ENCODE measurements around the gene TOMM6.
A peak's percentile ranks its signal among the peaks of the same experiment; 100 is the strongest.

TOMM6 gene

DNA sequence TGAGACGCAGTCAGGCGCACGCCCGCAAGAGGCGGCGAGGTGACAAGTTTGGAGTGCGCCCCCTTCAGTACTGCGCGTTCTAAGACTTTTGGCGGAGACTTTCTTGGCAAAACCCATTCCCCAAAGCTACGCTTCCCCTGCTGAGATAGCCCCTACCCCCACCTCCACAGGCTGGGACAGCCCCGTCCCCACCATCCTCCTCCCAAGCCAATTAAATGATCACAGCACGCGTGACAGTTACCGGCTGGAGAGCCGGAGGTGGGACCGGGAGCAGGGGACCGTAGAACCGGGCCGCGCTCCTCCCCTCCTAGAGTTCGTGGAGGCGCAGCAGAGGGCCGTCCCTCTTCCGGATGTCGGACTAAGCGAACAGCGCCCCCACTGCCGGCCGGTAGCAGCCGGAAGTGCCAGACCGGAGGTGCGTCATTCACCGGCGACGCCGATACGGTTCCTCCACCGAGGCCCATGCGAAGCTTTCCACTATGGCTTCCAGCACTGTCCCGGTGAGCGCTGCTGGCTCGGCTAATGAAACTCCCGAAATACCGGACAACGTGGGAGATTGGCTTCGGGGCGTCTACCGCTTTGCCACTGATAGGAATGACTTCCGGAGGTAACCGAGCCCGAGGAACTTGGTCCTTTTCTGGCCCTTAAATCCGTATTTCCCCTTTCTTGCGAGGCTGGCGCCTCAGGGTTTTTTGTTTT is at the start of gene TOMM6:
TSS of gene TOMM6 (plus strand) at position 476 of the 699 bp plus-strand sequence. CDS start at position 480, 4 bp downstream.
- peak; percentile 93 to 95 for DNase-seq

DNA sequence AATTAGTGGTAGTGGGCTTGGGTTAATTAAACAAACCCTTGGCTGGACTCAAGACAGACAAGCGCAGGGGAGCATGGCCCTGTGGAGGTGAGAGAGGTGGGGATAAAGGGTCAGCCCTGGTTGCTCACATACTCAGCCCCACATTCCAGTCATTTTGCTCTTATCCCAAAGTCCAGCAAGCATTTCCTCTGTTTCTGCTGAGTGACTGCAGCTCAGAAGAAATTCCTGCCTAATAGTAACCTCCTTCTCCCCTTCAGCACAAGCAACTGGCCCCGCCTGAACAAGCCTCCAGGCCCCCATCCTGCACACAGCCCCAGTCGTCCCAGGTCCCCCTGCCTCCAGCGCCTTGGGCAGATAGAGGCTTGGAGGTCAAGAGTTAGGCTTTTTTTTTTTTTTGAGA is 48.5 kb upstream of the TOMM6 start:
- DNase-seq: no peak

DNA sequence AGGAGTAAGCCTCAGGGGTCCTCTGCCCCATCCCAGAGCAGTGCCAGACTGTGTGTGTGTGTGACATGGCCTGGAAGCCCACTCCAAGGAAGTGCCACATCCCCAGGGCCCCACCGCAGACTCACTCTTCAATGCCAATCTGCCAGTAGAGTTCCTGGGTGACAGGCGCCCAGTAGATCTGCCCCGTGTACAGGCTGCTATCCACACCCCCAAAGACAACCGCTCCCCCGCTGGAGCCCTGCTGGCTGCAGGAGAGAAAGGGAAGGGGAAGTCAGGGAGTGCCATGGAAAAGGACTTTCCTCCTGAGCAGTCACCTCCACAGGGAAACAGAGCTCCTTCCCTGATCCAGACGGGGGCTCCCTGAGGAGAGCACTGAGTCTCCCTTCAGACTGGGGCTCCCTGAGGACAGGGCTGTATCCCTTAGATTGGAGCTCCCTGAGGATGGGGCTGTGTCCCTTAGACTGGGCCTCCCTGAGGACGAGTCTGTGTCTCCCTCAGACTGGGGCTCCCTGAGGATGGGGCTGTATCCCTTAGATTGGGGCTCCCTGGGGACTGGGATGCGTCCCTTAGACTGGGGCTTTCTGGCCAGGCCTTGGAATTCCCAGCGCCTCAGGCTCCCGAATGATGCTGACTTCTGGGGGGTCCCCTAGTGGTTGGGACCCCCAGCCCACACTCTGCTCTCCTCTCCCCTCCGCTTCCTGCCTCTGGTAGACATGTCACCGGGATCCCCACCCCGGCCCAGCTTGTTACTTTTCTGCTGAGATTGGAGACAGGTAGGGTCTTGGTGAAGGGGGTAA is 46.9 kb upstream of the TOMM6 start:
- no peak for DNase-seq

DNA sequence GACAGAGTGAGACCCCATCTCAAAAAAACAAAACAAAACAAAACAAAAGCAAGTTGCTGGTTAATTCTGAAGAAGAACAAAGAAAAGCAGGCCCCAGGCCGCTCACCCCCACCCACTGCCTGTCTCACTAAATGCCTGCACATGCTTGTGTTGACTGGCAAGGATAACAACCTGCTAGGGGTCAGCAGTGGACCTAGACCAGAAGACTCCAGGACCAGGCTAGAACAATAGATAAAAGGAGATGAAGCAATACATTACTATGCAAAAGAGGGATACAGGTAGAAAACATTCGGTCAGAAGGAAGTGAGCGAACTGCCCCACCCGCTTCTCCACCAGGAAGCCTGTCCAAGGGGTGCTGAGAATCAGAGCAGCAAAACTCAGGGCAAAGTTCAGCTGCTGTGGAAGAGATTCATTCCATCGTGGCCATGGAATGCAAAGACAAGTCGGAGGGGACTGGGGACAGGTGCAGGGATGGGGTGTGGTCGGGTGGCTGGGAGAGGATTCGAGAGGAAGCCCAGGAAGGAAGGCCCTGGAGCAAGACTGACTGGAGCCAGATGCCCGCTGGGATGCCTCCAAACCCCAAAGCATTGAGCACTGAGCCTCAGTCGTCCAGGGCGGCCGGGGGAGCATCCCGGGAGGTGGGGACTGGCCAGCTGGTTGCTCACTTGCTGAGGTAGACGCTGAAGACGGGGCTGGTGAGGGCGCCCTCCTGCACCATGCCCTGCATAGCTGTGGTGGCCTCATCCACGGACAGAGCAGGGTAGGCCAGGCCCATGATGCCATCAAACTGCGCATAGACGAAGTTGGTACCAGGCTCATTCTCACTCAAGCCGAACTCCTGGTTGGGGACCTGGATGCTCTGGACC is 45.6 kb upstream of the TOMM6 start:
- no peak for DNase-seq

DNA sequence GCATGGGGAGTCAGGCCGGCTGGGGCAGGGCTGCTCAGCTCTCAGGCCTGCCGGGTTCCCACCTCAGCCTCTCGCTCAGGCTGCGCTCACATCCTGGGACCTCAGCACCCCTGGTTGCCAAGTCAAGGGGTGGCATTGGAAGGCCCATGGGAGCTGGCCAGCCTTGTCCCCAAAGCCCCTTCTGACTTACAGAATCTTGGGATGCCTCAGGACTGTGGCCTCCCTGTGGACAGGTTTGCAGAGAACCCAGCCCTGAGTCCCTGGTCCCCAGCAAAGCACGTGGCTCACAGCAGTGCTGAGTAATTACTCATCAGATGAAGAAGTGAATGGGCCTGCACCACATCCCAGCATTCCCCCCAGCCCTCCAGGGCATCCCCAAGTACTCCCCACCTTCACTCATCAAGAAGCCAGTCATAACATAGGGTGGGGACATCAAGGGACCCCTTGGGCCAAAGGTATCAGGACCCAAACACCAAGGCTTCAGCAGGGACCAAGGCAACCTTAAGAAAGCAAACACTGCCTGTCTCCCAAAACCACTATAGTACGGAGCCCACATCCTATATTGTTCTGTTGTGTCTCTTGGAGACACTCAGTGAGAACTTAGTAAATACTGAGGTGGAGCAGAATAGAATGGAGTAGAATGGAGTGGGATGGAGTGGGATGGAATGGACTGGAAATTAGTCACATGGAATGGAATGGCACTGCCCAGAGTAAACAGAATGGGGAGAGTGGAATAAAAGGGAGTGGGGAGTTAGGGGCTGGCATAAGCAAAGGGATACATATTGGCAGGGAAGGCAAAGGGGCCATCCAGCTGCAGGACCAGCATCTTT is 43.9 kb upstream of the TOMM6 start:
- DNase-seq: no peak

DNA sequence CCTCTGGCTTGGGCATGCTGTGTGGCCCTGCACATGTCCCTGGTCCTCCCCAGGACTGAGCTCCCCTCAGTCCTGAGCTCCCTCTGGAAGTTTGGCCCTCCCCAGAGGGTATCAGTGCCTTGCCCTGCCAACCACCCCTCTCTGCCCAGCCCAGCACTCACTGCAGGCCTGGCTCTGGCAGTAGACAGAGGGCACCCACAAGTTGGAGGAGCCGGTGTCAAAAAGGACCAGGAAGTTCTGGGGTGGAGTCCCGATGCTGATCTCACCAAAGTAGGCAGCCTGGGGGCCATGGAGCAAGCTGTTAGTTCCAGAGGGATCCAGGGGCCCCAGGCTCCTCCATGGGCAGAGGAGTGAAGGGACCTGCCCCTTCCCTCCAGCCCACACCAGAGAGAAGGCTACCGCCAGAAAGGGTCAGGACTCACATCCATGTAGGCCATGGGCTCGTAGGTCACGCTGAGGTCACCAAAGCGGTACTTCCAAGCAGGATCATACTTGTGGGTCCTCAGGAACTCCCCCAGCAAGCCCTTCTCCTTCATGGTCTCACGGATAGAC is 43.2 kb upstream of the TOMM6 start:
- no peak for DNase-seq

DNA sequence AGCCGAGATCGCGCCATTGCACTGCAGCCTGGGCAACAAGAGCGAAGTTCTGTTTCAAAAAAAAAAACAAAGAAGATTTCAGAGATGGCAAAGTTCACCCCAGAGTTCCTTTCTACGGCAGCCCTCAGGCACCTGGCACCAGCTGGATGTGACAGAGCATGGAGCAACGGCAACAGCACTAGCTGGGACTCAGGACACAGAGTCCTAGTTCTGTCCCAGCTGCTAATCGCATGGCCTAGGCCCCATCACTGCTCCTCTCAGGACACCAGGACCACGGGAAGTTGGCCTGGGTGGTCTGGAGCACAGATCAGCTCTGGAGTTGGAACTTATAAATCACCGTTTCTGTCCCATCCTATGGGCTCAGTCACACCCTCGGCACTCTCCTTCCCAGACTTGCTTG is 41.4 kb upstream of the TOMM6 start:
- no peak for DNase-seq

DNA sequence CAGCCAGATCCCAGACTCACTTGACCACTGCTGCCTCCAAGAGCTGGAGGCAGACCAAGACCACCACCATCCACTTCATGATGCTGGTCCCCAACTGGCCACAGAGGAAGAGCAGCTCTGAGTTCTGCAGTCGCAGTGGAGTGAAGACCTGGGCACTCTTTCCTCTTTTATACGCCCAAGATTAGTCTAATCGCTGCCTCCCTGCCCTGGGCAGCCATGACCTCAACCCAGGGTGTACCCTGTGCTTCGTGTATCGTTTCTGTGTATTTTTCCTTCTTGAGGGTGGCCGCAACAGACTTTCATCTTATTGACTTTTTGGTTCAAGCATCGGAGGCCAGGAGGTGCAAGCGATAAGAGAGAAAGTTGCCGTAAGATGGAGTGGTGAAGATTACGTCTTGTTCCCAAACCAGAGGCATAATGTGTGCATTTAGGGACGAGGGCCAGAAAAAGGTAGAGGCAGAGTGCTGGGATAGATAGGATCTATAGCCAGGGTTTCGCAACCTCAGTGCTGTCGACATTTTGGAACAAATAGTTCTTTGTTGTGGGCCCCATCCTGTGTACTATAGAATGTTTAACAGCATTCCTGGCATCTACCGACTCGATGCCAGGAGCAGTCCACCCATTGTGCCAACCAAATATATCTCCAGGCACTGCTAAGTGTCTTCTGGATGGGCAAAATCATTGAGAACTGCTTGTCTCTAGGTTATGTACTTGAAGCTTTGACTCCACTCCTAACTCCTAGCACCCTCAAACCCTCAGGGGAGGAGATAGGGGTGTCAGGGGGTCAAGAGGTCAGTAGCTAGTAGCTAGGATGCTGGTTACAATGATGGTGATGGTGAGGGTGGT is 40.0 kb upstream of the TOMM6 start, which contains the start of gene PGC:
TSS of gene PGC (minus strand) at position 142 of the 846 bp plus-strand sequence. CDS start at position 79, 63 bp downstream.
- DNase-seq: no peak

DNA sequence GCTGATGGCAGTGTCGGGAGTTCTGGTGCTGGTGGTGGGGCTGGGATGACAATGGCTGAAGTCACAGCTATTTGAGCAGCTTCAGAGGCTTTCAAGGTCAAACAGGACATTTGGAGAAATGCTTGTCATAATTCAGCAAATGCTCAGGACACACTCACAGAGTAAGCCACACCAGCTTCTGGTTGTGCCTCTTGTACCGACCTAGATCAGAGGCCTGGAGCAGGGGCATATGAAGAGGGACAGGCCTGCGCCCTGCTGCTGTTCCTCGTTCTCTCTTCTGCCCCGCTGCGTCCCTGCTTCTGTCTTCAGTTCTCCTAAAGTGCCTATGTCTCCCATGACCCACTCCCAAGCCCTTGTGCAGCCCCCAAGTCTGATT is 39.4 kb upstream of the TOMM6 start:
- no peak for DNase-seq

DNA sequence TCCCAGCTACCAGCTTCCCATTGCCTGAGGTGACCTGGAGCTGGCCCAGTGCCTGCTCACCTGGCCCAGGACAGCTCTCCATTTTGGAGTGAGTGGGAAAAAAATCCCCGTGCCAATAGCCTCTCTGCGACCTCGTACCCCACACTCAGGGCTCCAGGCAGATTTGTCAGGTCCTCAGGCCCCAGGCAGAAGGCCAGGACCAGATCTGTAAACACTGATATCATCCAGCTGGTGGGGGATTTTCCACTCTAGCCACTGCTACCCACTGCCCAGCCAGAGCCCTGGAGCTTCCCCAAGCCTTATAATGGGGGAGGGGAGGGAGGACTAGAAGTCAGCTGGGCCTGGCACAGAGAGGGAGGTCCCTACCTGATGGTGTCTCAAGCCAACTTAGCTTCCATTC is 39.0 kb upstream of the TOMM6 start:
- no peak for DNase-seq

DNA sequence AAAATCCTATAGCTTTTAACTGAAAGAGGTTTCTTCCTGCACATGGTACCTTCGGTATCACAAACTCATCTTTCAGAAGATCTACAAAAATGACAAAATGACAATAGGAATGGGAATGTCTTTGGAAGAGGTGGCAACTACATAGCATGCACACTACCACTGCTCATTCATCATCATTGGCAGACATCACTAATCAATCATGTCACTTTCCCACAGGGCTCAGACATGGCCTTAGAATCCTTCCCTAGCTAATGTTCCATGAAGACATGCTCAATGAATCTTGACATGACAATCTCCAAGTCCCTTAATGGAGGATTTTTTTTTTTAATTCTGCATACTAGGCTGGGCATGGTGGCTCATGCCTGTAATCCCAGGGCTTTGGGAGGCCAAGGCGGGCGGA is 37.1 kb upstream of the TOMM6 start:
- DNase-seq: no peak

DNA sequence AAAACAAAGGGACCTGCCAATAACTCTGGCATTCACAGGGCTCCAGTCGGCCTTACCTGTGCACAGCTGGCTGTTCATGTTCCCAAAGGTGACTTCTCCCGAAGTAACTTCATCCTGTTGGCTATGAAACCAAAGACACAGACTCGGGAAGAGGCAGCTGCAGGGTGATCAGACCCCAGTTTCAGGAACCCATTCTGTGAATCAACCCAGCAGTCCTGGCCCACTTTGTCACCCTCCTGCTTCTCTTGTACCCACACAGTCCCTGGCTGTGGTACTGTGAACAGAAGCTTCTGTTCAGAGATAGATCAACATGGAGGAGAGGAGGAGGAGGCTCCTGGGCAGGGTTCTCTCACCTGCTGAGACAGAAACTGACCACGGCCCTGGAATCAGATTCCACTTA is 31.6 kb upstream of the TOMM6 start:
- DNase-seq: no peak

DNA sequence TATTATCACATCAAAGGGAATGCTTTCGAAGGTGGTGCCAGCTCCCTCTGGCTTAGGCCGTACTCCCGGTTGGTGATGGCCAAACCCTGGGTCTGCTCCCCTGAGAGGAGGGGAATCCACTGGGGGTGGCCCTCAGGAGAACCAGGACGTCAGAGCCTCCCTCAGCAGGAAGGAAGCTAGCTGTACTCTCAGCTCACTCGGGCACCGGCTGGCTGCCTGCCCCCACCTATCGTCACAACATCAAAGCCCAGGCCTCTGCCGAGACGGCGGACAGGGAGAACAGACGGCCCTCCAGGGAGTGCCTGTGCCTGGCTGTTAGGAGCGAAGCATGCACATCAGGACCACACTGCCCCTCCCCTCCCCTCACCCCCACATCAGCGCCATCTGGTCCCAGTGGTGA is 31.1 kb upstream of the TOMM6 start:
- DNase-seq: no peak

DNA sequence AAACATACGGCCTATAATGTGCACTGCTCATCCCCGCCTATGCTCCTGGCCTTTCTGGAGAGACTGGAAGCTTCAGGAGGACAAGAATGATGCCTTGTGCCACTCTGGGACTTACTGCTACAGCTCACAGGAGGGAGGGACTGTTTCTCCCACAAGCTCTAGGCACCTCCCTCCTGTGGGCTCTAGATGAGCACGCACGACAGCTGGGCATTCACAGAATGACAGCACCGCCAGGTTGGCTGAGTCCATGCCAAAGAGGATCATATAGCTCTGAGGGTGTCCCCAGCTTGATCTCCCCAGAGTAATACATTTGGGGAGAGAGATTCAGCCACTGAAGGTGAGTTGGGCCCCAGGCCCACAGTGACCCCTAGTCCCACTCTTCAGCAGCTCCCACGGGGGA is 30.2 kb upstream of the TOMM6 start:
- DNase-seq: no peak

DNA sequence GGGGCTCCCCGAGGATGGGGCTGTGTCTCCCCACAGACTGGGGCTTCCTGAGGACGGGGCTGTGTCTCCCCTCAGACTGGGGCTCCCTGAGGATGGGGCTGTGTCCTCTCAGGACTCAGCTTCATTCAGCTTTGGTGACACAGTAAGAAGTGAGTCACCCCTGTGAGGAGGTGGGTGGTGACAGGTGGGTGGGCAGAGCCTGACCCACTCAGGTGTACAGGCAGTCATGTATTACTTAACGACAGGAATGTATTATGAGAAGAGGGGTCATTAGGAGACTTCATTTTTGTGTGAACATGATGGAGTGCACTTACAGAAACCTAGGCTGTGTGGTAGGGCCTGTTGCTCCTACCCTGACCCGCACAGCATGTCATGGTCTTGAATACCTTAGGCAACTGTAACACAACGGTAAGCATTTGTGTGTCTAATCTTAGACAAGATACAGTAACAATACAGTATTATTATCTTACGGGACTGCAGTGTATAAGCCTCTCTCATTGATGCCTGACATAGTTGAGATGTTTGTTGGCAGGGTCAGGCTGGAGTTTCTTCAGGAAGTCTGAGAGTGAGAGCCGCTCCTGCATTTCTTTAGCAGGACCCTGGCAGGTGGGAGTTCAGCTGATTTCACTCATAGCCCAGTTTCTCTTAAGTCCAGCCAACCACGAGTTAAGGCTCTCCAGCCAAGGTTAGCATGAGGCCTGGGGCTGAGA is 29.4 kb upstream of the TOMM6 start:
- DNase-seq: no peak

DNA sequence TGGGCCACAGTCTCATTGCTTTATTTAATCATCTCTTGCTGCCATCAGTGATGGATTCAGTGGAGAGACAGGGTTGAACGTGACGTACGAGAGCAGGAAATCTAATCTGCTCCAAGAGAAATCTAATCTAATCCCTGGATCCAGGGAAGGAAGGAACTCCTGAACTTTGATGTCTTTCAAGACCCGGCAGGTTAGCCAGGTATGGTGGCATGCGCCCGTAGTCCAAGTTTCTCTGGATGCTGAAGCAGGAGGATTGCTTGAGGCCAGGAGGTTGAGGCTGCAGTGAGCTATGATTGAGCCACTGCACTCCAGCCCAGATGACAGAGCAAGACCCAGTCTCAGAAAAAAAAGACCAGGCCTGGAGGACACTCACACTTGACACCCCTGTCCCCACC is 28.9 kb upstream of the TOMM6 start:
- no peak for DNase-seq

DNA sequence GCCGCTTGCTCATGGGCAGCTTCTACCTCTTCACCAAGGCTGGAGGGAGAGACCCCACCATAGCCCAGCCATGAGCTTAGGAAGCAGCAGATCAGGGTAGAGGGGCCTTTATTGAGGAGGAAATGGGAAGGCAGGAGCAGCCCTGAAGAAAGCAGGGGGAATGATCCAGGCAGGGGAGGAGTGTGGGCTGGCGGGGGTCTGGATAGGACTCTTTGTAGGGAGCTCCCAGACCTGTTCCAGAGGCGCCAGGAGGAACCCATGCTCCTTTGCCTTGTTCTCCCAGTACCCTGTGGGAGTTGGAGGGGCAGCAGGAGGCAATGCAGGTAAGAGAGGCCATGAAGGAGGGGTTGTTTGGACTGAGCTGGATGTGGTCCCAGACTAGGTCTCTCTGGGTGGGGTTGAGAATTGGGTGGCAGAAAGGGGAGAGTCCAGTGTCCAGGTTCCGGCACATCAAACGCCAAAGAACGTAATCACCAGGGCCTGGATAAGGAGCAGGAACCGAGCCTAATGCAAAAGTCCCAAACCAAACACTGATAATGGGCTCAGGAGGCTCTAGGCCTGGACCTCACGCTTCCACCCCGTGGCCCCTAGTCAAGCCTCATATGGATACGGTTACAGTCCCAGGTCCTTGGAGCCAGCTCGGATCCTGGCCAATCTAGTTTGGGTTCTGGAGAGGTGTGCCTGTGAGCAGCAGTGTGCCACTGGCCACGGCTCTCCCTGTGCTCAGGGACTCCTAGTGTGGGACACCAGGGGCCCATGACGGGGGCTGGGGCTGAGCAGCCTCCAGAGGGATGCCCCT is 28.2 kb upstream of the TOMM6 start:
- DNase-seq: no peak

DNA sequence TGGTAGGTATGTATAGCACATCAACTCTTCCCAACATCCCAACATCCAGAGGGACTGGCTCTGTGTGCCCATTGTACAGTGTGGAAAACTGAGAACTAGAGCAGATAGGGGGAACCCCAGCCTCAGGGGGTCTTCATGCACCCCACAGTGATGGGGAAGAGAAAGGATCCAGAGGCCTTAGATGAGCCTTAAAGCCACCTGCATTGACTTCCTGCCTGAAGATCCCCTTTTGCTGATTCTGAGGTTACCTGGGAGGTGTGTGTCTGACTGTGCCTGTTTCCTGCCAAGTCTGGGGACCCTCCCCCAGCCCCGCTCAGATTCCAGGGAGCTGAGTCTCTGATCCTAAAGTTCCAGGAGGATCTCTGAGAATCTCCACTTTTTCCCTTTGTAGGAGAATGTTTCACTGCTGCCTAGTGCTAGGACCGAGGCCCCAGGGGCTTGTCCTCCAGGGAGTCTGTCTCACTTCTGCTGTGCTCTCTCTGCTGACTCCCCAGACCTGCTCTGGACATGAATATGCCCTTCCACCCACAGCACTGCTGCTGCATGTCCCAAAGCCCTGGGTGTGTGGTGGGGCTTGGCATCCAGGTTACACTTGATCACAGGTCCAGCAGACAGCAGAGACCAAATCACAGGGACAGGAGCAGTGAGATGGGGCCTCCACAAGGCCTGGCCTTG is 27.5 kb upstream of the TOMM6 start:
- no peak for DNase-seq

DNA sequence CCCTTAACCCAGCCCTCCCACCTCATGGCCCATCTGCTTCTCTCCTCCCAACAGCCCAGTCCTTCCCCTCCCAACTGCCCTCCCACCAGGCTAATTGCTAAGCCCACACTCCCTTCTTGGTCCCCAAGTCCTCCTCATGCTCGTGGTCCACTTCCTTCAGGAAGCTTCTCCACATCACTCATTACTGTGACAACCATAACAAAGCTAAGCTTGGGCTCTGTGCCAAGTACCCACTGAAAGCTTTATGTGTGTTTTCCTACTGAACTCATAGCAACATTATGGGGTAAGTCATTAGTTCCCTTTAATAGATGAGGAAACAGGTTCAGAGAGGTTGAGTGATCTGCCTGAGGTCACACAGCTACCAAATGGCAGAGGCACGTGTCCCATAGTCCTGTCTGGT is 24.0 kb upstream of the TOMM6 start:
- no peak for DNase-seq
